HG03460 (cell line): ENCODE data around the gene GRIK2.

Source experiments
- ATAC-seq: cut with Tn5 transposase; IDR thresholded peaks from one replicate; pipeline ENCODE4 v1.9.1; 2021; ENCODE audit not compliant: unreplicated experiment

GRIK2 gene

DNA sequence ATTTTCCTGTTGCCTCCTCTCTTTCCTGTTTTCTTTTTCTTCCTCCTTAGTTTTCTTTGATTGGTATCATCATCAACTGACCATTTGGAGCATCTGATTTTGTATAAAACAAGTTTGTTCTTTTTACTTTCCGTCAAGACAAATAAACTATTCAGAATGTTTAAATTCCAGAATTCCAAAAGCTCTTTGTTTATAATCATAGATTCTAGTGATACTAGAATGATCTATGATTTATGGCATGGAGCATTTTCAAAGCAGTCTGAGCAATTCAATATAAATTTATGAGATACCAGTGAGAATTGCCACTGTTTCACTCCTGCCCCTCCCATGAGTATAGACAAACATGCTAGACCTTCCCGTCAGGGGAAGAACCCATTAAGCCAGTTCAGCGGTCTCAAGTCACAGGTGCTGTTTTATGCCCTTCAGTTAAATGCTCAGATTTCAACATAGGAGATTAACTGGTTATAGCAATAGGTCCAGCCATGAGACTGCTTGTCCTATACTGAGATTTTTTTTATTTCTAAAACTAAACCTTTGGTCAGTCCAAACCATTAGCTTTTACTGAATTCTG lies 60.7 kb downstream of the GRIK2 start:
- ATAC-seq: no peak

DNA sequence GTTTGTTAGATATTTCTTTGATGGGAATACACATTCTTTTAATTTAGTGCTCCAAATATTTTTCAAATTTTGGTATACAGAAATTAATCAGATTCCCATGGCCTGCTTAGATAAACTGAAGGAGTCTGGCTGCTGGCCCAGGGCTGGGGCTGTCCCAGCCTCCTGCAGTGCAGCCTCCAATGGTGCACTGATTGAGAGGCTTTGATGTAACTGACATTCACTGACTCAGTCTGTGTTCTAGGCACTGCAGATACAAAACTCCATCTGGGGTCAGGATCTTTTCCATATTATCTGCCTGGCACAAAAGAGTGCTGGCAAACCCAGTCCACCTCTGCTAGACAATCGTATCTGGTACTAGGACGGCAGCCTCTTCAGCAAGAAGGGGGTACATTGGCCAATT lies 64.8 kb downstream of the GRIK2 start:
- no peak for ATAC-seq

DNA sequence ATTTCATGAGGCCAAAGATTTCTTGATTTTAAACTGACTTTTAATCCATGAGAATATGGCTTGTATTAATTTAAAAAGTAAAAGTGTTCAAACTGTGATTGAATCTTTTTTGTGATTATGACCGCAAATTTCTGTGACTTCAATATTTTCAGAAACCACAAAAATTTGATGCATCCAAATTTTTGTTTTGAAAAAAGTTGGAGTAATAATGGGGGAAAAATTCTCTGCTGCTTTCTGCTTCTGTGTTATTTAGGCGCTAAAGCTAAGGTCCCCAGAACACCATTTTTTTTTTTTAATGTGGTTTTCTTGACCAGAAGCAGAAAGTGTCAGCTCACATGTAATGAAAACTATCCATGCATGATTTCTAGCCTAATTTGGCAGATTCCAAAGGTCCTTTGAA lies 65.3 kb downstream of the GRIK2 start:
- no peak for ATAC-seq

DNA sequence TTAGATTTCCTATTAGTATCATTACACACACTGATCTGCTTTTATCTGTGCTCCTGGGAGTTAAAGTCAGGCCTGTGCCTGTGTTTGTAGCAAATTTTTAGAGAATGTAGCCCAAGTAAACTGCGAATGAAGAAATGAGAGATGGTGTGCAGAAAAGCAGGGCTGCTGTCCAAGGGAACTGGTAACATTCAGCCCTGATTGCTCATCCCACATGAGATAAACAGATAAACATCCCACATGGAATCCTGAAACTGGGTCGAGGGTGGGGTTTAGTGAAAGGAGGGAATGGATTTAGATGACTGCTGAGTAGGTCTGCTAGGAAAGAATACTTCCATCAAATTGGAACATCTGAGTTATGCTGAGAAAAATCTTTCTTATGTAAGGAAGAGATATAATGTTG lies 69.1 kb downstream of the GRIK2 start:
- ATAC-seq: no peak

DNA sequence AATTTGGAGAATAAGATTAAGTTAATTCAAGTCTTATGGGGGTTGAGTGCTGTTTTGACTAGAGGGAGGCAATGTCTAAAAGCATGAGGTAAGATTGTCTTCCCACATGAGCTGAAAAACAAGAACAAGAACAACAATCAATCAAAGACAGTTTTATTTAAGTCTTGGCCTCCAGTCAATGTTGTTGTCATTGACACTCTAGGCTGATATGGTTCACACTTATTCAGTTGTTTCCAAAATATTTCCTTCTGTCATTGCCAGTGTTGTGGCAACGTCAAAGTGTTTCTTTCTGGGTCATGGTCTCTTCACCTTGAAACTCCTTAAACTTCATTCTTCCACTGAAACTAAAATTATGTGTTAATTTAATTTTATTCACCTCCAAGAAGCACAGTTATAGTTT lies 72.4 kb downstream of the GRIK2 start:
- ATAC-seq: no peak

DNA sequence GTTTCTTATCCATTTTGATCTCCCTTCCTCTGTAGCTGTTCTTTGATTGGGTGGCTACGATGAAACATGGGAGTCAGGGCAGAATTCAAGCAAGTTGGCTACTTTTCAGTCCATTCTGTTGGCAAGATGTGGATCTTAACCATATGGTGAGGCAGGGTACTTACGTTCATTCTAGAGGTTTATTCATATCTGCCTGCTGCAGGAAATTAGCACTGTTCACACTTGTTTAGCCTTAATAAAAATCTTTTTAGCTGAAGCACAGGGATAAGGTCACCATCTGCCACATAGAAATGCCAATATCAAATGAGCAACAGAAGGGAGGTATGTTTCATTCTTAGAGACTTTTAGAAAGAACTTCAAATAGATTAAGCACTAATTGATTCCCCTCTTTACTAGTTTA lies 83.9 kb downstream of the GRIK2 start:
- ATAC-seq: no peak

DNA sequence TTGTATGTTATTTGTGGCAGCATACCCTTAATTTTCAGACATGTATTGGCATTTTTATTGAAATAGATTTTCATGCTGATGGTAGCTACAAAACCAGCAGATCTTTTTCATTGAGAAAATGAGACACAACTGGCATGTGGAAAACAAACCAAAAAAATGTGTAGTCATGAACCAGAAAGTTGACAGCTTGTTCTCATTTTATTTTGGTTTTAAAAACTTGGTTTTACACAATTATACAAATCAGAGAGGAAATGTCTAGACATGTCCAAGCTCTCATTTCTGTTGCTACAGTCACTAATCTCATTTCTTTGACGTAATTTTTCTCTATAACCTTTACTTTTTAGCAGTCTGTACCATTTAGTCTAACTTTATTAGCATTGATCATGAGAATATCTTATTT lies 85.4 kb downstream of the GRIK2 start:
- ATAC-seq: no peak

DNA sequence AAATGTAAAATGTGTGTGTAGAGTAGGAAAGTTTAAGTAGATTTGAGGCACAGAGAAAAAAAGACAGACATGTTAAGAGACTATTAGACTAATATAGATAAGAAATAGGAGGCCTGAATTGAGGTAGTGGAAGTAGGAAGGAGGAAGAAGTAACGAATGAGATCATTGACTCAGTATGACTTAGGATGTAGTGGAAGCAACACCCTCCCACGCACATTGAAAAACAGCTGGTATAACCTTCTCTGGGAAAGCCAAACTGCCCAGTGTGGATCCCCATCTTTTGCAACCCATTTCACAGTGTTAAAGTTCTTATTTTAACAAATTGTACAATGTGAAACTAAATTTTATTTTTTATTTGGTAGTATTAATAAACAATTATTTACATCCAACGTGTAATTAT lies 89.1 kb downstream of the GRIK2 start:
- no peak for ATAC-seq

DNA sequence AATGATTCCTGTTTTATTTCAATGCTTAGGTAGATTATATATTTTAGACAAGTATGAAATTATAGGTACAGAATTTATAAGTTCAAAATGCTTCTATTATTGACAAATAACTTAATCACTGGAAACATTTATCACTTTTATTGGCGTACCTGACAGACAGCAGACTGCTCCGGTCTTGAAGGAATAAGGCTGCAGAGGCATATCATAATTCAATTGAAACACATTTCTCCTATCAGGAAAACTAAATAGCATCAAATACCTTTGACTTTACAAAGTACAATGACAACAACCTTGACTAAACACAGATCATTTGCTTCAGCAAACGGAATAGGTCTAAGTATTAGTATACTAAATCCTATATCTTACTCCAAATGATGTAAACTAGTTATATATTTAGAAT lies 91.3 kb downstream of the GRIK2 start:
- ATAC-seq: no peak

DNA sequence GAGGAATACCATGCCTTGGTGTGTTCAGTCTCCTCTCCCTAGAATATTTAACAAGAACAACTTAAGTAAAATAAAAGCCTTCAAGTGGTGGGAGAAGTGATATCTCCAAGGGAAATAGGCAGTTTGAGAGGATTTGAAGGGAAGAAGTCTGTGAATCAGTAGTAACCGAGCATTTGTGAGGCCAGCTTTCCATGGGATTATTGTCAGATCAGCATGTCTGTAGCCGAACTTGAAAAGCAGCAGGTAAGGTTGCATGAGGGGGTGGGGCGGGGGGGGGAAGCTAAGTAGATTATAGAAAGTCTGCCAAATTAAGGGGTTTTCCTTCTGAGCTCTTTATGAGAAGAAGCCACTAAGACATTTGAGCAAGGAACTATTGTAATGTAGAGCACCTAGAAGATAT lies 92.6 kb downstream of the GRIK2 start:
- no peak for ATAC-seq

DNA sequence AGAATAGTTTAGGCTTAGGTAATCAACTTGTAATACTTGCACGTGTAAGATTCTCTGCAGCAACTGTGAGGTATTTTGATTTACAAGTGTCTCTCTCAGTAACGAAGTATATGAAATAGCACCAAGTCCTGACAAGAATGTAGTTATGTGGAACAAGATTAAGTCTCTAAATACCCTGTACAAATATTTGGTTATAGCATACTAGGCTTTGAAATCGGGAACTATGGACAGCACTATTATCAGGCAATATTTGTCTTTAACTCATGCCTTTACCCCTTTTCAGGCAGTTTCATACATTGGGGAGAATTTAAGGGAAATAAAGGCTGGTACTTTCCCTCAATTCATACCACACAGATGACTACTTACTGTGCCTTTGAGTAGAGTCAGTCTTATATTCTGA lies 93.2 kb downstream of the GRIK2 start:
- no peak for ATAC-seq

DNA sequence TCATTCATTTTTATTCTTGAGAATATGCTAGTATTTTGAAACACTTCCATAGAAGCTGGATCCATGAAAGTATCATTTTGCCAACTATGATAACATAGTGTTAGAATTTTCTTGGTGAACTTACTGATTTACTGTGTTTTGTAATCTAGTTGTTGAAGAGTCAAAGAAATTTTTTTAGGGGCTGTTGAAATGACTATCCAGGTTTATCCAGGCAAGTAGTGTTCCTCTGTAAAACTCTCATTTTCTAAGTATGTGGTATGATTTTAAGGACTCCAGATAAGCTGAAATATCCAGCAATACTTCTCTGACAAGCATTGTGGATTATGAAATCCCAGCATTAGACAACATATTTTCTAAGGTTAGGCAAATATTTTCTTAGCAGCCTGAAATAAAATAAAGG lies 95.9 kb downstream of the GRIK2 start:
- ATAC-seq: no peak

DNA sequence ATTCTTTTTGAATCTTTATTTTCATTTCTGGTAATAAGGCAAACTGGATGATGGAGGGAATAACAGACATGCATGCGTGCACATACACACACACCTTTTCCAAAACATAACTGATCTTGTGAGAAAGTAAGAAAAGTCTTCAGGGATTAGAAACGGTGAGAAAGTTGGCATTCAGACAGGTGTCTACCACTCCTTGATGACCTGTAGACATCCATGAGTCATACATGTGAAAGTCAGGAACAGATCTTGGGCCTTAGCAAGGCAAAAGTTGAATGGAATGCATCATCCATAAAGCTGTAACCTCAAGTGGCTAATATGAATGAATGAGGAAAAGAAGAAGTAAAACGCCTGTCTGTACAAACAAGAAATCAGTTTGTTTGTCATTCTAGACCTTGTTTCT lies 97.3 kb downstream of the GRIK2 start:
- ATAC-seq: no peak

DNA sequence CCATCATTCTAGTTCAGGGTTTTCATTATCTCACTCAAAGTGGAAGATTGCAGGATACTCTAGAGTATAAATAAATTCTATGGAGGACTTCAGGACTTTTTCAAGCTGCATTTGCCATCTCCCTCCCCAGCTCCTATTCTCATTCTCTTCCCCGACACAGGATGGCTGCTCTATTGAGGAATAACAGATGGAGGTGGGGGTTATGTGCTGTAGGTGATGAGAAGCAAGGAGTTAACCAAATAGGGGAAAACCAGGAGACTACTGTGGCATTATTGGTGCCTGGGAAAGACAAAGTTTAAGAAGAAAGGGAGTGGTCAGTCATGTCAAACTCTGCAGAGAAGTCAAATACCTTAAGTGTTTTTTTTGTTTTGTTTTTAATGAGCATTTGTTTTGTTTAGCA lies 109.3 kb downstream of the GRIK2 start:
- ATAC-seq: no peak

DNA sequence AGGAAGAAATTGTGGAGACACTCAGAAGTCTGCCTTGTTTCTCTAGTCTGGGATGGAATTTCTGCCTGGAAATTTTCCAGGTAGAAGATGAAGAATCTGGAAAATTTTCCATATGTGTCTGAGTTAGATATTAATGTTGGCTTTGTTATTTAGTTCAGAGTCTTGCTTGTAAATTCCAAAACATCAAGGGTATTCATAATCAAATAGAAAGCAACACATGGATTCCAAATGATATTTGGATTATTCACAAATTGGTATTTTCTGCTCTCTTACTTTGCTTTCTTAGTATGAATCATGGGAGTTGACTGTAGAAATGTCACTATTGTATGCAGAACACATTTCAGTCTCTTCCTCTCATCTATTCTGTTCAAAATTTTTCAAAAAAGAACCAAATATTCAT lies 116.0 kb downstream of the GRIK2 start:
- ATAC-seq: no peak

DNA sequence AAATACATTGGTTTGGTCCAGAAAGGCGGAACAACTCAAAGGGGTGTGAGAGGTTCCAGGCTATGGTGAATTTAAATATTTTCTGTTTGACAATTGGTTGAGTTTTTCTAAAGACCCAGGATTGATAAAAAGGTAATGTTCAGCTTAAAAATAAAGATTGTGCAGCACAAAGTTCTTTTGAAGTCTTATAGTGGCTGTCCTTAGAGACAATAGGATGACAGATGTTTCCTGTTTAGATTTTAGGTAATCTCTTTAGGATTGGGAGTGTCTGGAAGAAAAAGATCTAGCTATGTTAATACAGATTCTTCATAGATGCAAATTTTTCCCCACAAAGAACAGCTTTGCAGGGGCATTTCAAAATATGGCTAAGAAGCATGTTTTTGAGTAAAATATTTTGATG lies 119.7 kb downstream of the GRIK2 start:
- no peak for ATAC-seq

DNA sequence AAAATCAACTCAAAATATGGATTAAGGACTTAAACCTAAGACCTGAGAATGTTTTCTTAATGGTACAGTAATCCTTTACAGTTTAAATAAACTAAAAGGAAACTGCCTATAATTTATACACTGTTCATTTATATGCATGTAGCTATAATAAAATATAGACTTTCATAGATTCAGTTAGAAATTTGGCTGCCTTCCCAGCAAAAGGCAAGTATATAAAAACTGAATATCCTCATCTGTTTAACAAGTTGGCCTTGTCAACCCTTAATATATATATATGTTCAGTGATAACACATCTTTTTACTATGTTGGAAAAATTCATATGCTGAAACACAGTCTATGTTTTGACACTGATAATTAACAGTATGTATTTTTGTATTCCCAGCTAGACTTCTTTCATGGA lies 123.1 kb downstream of the GRIK2 start:
- no peak for ATAC-seq

DNA sequence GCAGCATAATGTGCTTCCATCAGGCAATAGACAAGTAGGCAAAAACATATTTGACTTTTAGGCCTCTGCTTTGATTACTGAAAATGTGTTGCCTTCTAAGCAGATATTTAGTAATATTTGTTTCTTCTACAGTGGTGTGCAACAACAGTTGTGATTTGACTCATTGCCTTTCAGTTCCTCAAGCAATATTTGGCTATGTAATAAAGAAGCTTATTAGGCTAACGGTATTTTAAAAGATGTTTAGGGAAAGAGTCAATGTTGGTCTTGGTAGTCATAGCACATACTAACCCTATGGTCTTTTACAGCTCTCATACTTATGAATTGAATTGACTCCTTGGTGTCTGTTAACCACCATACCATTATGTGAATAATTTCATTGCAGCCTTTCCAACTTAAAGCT lies 124.1 kb downstream of the GRIK2 start:
- ATAC-seq: no peak

DNA sequence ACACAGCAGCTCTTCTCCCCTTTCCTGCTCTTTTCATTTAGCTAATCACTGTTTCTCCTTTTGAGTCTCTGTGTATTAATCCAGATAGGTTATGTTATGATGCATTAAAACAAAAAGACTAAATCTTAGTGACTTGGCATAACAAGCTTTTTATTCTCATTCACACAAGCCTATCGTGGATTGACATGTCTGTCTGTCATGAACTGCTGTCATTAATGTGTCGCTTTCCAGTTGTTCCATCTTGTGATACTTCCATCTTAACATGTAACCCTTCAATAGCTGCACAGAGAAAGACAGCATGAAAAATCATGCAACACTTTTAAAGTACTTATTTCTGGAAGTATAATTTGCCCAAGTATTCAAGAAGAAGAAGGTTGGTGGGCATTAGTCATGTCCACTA lies 128.7 kb downstream of the GRIK2 start:
- ATAC-seq: no peak

DNA sequence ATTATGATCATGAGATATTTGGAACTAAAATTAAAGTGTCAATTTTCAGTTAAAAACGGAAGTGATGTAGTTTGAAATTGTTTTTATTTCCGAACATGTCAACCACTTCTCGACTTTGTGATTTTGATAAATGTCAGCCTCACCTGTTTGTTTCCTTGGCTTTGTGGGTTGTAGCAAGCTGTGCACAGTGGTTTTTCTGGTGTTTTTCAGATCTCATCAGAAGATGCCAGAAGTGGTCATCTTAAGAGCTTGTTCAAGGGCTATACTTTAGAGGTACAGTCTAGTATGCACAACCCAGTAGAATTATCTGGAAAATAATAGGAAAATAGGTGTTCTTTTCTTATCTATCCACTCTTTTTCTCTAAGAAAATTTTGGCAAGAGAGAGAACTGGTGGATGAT lies 134.0 kb downstream of the GRIK2 start:
- no peak for ATAC-seq

DNA sequence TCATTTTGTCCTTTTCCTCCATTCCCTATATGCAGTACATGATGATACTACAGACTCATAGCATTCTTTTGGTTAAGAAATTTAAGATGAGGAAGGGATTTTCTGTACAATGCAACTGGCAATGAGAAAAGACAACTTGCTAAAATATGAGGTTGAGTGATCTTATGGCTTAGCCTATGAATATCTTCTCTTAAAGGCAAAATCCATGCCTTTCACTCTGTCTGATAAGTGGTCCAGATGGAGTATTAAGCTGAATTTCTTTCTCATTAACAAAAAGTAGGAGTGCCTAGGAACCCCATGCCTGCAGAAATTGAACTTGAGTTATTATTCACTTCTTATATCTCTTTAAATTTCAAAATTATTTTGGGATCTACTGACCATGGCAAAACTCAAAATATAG lies 135.3 kb downstream of the GRIK2 start:
- ATAC-seq: no peak

DNA sequence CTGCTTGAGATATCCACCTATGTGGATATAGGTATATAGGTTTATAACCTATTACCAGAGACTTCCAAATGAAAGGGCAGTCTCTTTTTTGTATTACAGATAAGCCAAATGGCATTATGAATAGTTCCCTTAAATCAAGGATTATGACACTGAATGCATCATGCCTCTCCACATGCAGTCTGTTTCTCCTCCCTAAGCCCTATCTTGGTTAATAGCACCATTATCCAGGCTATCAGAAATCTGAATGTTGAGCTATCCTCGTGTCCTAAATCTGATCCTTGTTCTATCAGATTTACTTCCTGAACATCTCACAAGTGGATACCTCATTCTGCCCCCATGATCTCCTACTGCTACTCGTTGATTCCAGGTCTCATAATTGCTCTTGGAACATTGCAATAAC lies 138.0 kb downstream of the GRIK2 start:
- ATAC-seq: no peak

DNA sequence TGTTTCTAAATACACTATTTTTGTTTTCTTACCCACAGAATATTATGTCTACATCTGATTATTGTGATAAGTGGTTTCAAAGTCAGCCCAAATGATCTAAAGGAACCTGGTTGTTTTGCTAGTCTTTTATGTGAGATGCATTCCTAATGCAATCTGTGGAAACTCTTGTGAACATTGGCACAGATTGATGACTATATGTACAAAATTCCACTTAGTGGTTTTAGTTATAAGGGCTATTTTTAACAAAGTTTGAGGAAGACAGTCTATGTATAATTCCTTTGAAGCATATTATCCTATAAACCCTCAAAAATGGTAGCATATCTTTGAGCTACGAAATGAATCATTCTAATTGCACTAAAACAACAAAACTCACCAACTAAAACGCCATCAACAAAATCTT lies 140.9 kb downstream of the GRIK2 start:
- no peak for ATAC-seq

DNA sequence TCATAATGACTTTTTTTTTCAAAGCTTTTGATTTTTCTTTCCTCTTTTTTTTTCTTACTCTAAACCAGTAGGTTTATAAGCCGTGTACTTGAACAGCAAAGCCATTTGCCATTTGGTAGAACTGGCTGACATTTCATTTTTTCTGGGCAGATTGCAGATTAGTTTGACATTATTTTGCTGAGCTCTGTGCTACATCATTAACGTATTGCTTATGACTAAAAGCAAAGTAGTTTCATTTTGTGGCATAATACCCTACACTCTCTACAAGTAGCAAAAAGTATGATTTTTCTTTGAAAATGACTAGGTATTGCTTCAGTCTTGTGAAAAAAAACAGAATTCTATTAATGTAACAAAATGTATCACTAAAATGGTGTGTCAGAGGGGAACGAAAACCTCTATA lies 141.3 kb downstream of the GRIK2 start:
- ATAC-seq: no peak
